ENCODE results near the gene UFC1. TPM values are rescaled to one million over a fixed set of nuclear protein-coding genes. Genes with fewer than 3 reads are reported as not detected.

UFC1 gene
- total and polyA plus RNA-seq, 2 of the 13 experiments (the other 11 are each of a cell fraction or from before 2014, with no cell fraction given): 72.8 to 85.2 TPM

- TF ChIP-seq ZNF710 (CRISPR knock-in tag; IDR thresholded peaks at IDR 0.05; ENCODE audit: borderline replicate concordance) (peak; percentile 68; the same call in 1 of the 2 replicates), ZNF556 (CRISPR knock-in tag; IDR thresholded peaks at IDR 0.05; ENCODE audit: borderline replicate concordance) (peak; percentile 63; the same call in 1 of the 2 replicates), ZNF138 (CRISPR knock-in tag; IDR thresholded peaks at IDR 0.05; ENCODE audit: low read depth) (0 out of 2 replicates have a peak, but pooled peaks have one; percentile 22), JUNB (CRISPR knock-in tag; IDR thresholded peaks at IDR 0.05; ENCODE audit: borderline replicate concordance) (no peak), DR1 (CRISPR knock-in tag; IDR thresholded peaks at IDR 0.05) (peak; percentile 75), MAFK (conservative IDR thresholded peaks at IDR 0.05 in 1 of 2, IDR thresholded peaks at IDR 0.05 in 1 of 2; ENCODE audit: low read length in 2 of 2) (no peak), SOX5 (CRISPR knock-in tag; IDR thresholded peaks at IDR 0.05; ENCODE audit: borderline replicate concordance) (no peak; the same call in 1 of the 2 replicates), ATF7 (IDR thresholded peaks at IDR 0.05) (no peak), ATF7 (CRISPR knock-in tag; IDR thresholded peaks at IDR 0.05) (no peak), FOXK1 (CRISPR knock-in tag; IDR thresholded peaks at IDR 0.05; ENCODE audit: borderline replicate concordance, low read depth) (peak; percentile 39), TAF15 (IDR thresholded peaks at IDR 0.05; ENCODE audit: low read depth, low read length, poor library complexity, severe bottlenecking) (no peak), ZBTB44 (CRISPR knock-in tag; IDR thresholded peaks at IDR 0.05) (no peak), TCF12 (IDR thresholded peaks at IDR 0.05) (no peak), TCF12 (CRISPR knock-in tag; IDR thresholded peaks at IDR 0.05) (no peak), ZNF792 (CRISPR knock-in tag; IDR thresholded peaks at IDR 0.05) (no peak), PLSCR1 (CRISPR knock-in tag; IDR thresholded peaks at IDR 0.05; ENCODE audit: borderline replicate concordance) (no peak), ZNF850 (CRISPR knock-in tag; conservative IDR thresholded peaks at IDR 0.05) (no peak), ZIK1 (CRISPR knock-in tag; IDR thresholded peaks at IDR 0.05; ENCODE audit: borderline replicate concordance, low read depth) (no peak), IKZF5 (CRISPR knock-in tag; IDR thresholded peaks at IDR 0.05) (no peak; the same call in 1 of the 2 replicates), ZNF746 (CRISPR knock-in tag; IDR thresholded peaks at IDR 0.05) (0 out of 2 replicates have a peak, but pooled peaks have one; percentile 43), ZNF33A (CRISPR knock-in tag; IDR thresholded peaks at IDR 0.05; ENCODE audit: borderline replicate concordance) (no peak), MED13 (CRISPR knock-in tag; IDR thresholded peaks at IDR 0.05) (no peak), ZNF652 (CRISPR knock-in tag; IDR thresholded peaks at IDR 0.05; ENCODE audit: borderline replicate concordance, low read depth) (peak; percentile 100), CC2D1A (CRISPR knock-in tag; IDR thresholded peaks at IDR 0.05) (no peak)
These were observed 12.2 kb downstream of the UFC1 start, which contains the start of gene PPOX (continued) for GRCh38 chr1:161165742-161166668.

Data from HepG2 (cell line).